Activated CD4-positive, alpha-beta T cell treated with anti-CD3 and anti-CD28 coated beads, Interleukin-2, amount 50 U/mL, for 4 hours (primary cell): ENCODE data around the gene NUCB1.
"Not testable (repeated sequence)": the region's sequence is repeated elsewhere in the genome, so short reads cannot be mapped to it uniquely, and the experiment has no call there.

Experiments
- DNase-seq, 2 experiments: peaks; one replicate each; pipeline ENCODE4 v3.0.0-alpha.2; 2020

NUCB1 gene

DNA sequence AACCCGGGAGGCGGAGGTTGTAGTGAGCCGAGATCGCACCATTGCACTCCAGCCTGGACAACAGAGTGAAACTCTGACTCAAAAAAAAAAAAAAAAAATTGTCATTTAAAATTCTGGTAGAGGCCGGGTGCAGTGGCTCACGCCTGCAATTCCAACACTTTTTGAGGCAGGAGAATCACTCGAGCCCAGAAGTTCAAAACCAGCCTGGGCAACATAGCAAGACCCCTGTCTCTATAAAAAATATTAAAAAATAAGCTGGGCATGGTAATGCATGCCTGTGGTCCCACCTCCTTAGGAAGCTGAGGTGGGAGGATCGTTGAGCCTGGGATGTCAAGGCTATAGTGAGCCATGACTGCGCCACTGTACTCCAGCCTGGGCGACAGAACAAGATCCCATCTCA is 6.2 kb downstream of the NUCB1 start:
- DNase-seq: no peak

GRCh38 chr19:48907671-48908070 is 7.6 kb downstream of the NUCB1 start:
- no peak for DNase-seq

DNA sequence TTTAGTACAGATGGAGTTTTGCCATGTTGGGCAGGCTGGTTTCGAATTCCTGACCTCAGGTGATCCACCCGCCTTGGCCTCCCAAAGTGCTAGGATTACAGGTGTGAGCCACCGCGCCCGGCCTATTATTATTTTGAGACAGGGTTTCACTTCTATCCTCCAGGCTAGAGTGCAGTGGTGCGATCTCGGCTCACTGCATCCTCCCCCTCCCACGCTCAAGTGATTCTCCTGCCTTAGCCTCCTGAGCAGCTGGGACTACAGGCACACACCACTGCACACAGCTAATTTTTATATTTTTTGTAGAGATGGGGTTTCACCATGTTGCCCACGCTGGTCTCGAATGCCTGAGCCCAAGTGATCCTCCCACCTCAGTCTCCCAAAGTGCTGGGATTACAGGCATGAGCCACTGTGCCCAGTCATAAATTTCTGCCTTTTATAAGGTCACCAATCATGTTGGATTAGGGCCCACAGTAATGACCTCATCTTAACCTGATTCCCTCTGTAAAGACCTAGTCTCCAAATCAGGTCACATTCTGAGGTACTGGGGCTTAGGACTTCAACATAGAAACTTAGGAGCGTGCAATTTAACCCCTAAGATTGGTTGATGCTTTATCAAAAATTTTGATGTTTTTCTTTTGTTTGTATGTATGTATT is 9.4 kb downstream of the NUCB1 start:
- not testable (repeated sequence) for DNase-seq

GRCh38 chr19:48910803-48911202 is 10.7 kb downstream of the NUCB1 start:
- no peak for DNase-seq

- DNase-seq: no peak
These were observed 13.2 kb downstream of the NUCB1 start for GRCh38 chr19:48913114-48913889.

DNA sequence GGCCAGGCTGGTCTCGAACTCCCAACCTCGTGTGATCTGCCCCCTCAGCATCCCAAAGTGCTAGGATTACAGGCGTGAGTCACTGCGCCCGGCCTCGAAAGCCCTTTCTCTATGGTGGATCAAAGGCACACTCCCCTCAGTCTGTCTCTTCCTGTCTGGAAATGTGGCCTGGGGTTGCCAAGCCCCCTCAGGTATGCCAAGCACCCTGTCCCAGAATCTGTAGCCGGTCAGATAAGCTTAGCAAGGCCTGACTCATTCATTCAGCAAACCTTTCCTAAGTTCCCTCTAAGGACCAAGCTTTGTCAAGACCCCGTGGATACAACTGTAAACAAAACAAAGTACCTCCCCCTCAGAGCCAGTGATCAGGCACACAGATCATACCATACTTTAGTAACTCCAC is 14.1 kb downstream of the NUCB1 start:
- no peak for DNase-seq

- DNase-seq: no peak
These were observed 15.6 kb downstream of the NUCB1 start for GRCh38 chr19:48915757-48916156.

- no peak for DNase-seq
These were observed 18.0 kb downstream of the NUCB1 start for GRCh38 chr19:48918071-48918470.

DNA sequence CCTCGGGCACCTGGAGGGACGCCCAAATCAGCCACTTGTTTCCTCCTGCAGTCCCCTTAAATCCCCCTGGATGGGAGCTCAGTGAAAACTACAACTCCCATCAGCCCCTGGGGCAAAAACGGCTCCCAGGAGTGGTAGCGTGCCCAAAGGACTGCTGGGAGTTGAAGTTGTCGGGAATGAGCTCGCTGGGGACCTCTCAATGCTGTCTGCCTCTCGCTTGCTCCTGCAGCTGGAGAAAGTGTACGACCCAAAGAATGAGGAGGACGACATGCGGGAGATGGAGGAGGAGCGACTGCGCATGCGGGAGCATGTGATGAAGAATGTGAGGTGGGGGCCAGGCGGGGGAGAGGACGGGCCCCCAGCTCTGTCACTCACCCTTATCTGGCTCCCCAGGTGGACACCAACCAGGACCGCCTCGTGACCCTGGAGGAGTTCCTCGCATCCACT is 18.7 kb downstream of the NUCB1 start:
- DNase-seq: no peak

DNA sequence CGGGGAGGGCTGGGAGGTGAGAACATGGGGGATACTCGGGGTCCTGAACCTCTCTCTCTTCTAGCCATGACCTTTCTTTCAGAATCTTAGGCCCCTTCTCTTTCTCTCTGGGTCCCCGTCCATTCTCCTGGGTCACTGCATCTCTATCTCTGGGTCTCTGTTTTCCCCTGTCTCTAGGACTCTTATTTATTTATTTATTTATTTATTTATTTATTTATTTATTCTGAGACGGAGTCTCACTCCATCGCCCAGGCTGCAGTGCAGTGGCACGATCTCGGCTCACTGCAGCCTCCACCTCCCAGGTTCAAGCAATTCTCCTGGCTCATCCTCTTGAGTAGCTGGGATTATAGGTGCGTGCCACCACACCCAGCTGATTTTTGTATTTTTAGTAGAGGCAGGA is 19.2 kb downstream of the NUCB1 start:
- DNase-seq: not testable (repeated sequence)

DNA sequence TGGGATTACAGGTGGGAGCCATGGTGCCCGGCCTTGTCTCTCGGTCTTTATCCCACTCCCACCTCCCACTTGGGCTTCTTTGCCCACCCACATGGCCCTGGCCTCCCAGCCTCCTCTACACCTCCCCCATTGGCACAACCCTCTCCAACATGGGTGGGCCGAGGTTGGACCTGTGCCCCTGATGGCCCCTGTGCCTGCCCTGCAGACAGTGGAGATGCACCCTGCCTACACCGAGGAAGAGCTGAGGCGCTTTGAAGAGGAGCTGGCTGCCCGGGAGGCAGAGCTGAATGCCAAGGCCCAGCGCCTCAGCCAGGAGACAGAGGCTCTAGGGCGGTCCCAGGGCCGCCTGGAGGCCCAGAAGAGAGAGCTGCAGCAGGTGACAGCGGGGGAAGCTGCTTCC is 20.8 kb downstream of the NUCB1 start:
- DNase-seq: no peak

DNA sequence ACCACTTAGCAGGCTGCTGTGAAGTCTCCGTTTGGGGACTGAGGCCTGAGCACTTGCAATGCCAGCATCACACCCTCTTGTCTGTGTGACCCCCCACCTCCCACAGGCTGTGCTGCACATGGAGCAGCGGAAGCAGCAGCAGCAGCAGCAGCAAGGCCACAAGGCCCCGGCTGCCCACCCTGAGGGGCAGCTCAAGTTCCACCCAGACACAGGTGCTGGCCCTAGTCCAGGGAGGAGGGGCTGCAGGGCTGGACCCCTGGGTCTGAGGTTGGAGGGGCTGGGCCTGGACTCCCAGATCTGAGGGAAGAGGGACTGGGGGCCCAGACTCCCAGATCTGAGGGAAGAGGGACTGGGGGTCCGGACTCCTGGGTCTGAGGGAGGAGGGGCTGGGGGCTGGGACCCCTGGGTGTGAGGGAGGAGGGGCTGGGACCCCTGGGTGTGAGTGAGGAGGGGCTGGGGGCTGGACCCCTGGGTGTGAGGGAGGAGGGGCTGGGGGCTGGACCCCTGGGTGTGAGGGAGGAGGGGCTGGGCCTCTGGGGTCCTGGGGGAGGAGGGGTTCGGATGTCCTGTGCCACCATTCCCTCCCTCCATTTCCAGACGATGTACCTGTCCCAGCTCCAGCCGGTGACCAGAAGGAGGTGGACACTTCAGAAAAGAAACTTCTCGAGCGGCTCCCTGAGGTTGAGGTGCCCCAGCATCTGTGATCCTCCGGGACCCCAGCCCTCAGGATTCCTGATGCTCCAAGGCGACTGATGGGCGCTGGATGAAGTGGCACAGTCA is 21.8 kb downstream of the NUCB1 start:
- DNase-seq: no peak

- DNase-seq: no peak
These were observed 22.7 kb downstream of the NUCB1 start for GRCh38 chr19:48922548-48923490.

- no peak for DNase-seq
These were observed 25.2 kb downstream of the NUCB1 start for GRCh38 chr19:48925240-48925843.

- DNase-seq: not testable (repeated sequence)
These were observed 25.8 kb downstream of the NUCB1 start for GRCh38 chr19:48925890-48926289.

DNA sequence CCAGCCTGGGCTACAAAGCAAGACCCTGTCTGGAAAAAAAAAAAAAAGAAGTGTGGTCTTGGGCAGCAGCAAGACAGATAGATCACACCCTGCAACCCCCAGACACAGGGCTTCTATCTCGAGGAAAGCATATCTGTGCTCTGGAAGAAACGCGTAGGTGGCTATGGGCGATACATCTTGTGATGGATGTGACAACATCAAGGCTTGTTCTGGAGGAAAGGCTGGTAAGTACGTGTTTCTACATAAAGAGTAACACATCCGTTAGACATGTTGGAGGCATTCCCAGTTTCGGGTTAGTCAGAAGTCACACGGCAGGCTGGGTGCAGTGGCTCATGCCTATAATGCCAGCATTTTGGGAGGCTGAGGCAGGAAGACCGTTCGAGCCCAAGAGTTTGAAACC is 26.8 kb downstream of the NUCB1 start:
- DNase-seq: no peak

- not testable (repeated sequence) for DNase-seq
These were observed 27.6 kb downstream of the NUCB1 start for GRCh38 chr19:48927692-48928091.

GRCh38 chr19:48928164-48929025 is 28.3 kb downstream of the NUCB1 start:
- no peak for DNase-seq

DNA sequence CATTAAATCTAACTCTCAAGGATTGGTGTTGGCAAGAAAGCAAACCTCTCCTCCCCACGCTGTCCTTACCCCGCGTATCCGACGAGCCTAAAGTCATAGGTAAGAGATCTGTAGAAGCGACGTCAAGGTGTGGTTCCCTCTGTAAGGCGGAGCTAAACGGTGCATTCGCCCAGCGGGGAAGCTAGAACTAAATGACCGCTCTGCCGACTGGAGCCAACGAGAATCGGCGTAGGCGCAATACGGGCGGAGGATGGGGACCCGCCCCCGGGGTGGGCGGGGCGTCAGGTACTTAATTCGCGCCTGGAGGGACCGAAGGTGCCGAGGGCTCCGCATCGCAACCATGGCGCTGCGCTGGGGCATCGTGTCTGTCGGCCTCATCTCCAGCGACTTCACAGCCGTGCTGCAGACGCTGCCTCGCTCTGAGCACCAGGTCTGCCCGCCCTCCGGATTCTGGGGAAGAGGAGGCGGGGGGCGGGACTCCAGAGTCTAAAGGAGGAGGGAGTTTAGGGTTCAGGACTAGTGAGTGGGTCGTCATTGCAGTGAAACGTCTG is 33.3 kb downstream of the NUCB1 start, which contains the start of gene DHDH:
Gene DHDH (plus strand): TSS at position 318 of the 551 bp plus-strand sequence. CDS start 23 bp downstream, at position 341.
- DNase-seq: peak; percentile 75 to 76

DNA sequence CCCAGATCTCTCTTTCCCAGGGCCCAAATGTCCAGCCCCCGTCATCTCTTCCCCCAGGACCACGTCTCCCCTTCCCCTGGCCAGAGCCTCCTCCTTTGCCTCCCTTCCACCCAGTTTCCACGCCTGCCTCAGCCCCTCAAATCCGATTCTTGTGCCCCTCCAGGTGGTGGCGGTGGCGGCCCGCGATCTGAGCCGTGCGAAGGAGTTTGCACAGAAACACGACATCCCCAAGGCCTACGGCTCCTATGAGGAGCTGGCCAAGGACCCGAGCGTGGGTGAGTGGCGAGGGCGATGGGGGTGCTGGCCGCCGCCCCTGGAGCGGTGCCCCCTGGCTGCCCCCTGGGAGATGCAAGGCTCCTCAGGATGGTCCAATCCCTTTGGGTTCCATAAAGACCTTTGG is 34.7 kb downstream of the NUCB1 start:
- DNase-seq: no peak

- DNase-seq: no peak
These were observed 35.8 kb downstream of the NUCB1 start for GRCh38 chr19:48935864-48936263.
